ENCODE measurements around the gene LRP1.

LRP1 gene

GRCh38 chr12:57148469-57149244, 20.4 kb downstream of the LRP1 start:
- no peak for TF ChIP-seq CTCF (IDR thresholded peaks at IDR 0.05)
- no peak for TF ChIP-seq ZFX (IDR thresholded peaks at IDR 0.05; ENCODE audit: borderline replicate concordance)
- H3K27ac ChIP-seq = no peak overlapping the region

- no peak for TF ChIP-seq ZFX (IDR thresholded peaks at IDR 0.05; ENCODE audit: borderline replicate concordance)
- no peak for TF ChIP-seq CTCF (IDR thresholded peaks at IDR 0.05)
- no peak overlapping the region for H3K27ac ChIP-seq
These were observed 21.1 kb downstream of the LRP1 start for GRCh38 chr12:57149245-57149900.

- no peak overlapping the region for H3K27ac ChIP-seq
- TF ChIP-seq CTCF (IDR thresholded peaks at IDR 0.05) = no peak
- TF ChIP-seq ZFX (IDR thresholded peaks at IDR 0.05; ENCODE audit: borderline replicate concordance) = no peak
These were observed 22.2 kb downstream of the LRP1 start for GRCh38 chr12:57150400-57151000.

- no peak overlapping the region for H3K27ac ChIP-seq
- TF ChIP-seq ZFX (IDR thresholded peaks at IDR 0.05; ENCODE audit: borderline replicate concordance) (no peak), CTCF (IDR thresholded peaks at IDR 0.05) (no peak)
These were observed 23.7 kb downstream of the LRP1 start for GRCh38 chr12:57151741-57152630.

GRCh38 chr12:57152639-57153038, 24.4 kb downstream of the LRP1 start:
- H3K27ac ChIP-seq = no peak overlapping the region
- TF ChIP-seq CTCF (IDR thresholded peaks at IDR 0.05) (no peak), ZFX (IDR thresholded peaks at IDR 0.05; ENCODE audit: borderline replicate concordance) (no peak)

GRCh38 chr12:57153415-57153997, 25.2 kb downstream of the LRP1 start:
- no peak overlapping the region for H3K27ac ChIP-seq
- TF ChIP-seq ZFX (IDR thresholded peaks at IDR 0.05; ENCODE audit: borderline replicate concordance) (no peak), CTCF (IDR thresholded peaks at IDR 0.05) (no peak)

Measured in 22Rv1 (cell line).